ENCODE data around the gene C11orf54. TPM values are rescaled to one million over a fixed set of nuclear protein-coding genes. Genes with fewer than 3 reads are reported as not detected.

The C11orf54 gene
- polyA plus RNA-seq, 1 donor (not counting 4 experiments of a cell fraction or from before 2014, with no cell fraction given), result 11.9 TPM

DNA sequence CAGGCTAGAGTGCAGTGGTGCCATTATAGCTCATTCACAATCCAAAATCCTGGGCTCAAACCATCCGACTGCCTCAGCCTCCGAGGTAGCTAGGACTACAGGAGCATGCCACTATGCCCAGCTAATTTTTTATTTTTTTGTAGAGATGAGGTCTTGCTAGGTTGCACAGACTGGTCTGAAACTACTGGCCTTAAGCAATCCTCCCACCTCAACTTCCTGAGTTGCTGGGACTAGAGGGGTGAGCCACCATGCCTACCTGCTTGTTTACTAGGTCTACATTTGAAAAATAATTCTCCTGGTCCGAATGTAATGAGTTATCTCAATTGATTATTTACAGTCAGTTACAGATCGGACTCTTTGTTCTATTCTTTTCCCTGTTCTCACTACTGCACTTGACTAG lies 22.2 kb upstream of the C11orf54 start:
- Histone ChIP-seq H3K27me3 (ENCODE audit: control insufficient read depth, extremely low read depth, insufficient read depth, low read length) (no peaks in the 10 kb centered on the region), H3K4me2 (ENCODE audit: control insufficient read depth, extremely low read depth, insufficient read depth, low read depth, low read length) (no peak overlapping the region), H3K36me3 (ENCODE audit: control insufficient read depth in 2 of 2, extremely low read depth in 1 of 2, insufficient read depth in 2 of 2, low read length in 2 of 2) (peaks cover 0 to 7% of the 10 kb centered on the region in 2 experiments), H3K9ac (ENCODE audit: control insufficient read depth, extremely low read depth, insufficient read depth, low read length) (no peak overlapping the region), H3K79me2 (ENCODE audit: control insufficient read depth, insufficient read depth, low read length) (no peaks in the 10 kb centered on the region), H2AFZ (ENCODE audit: control insufficient read depth, low read length) (no peak overlapping the region), H3K9me3 (ENCODE audit: control insufficient read depth, low read depth, low read length) (no peaks in the 10 kb centered on the region), H3K27ac (ENCODE audit: control insufficient read depth, insufficient read depth, low read length) (no peak overlapping the region), H3K9me1 (ENCODE audit: control insufficient read depth, extremely low read depth, insufficient read depth, low read length) (no peaks in the 10 kb centered on the region), H3K4me1 (ENCODE audit: control insufficient read depth, extremely low read depth, insufficient read depth, low read length) (no peaks in the 10 kb centered on the region), H3K4me3 (ENCODE audit: control insufficient read depth in 2 of 3, extremely low read depth in 1 of 3, insufficient read depth in 2 of 3, low read depth in 1 of 3, low read length in 3 of 3) (no peak overlapping the region), H4K20me1 (ENCODE audit: control insufficient read depth, extremely low read depth, insufficient read depth, low read length) (no peaks in the 10 kb centered on the region)
- TF ChIP-seq, protein P1, sequence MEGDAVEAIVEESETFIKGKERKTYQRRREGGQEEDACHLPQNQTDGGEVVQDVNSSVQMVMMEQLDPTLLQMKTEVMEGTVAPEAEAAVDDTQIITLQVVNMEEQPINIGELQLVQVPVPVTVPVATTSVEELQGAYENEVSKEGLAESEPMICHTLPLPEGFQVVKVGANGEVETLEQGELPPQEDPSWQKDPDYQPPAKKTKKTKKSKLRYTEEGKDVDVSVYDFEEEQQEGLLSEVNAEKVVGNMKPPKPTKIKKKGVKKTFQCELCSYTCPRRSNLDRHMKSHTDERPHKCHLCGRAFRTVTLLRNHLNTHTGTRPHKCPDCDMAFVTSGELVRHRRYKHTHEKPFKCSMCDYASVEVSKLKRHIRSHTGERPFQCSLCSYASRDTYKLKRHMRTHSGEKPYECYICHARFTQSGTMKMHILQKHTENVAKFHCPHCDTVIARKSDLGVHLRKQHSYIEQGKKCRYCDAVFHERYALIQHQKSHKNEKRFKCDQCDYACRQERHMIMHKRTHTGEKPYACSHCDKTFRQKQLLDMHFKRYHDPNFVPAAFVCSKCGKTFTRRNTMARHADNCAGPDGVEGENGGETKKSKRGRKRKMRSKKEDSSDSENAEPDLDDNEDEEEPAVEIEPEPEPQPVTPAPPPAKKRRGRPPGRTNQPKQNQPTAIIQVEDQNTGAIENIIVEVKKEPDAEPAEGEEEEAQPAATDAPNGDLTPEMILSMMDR (optimal IDR thresholded peaks at IDR 0.05 in 1 of 3, IDR thresholded peaks at IDR 0.05 in 1 of 3, conservative IDR thresholded peaks at IDR 0.05 in 1 of 3; ENCODE audit: extremely low read depth in 1 of 3, insufficient read depth in 2 of 3, low read length in 3 of 3), result no peak
- TF ChIP-seq EZH2 (IDR thresholded peaks at IDR 0.05; ENCODE audit: low read length), result no peak
- FAIRE-seq, result no peak
- DNase-seq (ENCODE audit: low read depth, low spot score), result no peak
- dilution Hi-C loops (cut with MboI; ENCODE audit: extremely low pct_ligation_motif_present, low sequenced_read_pairs), result no loop called here

DNA sequence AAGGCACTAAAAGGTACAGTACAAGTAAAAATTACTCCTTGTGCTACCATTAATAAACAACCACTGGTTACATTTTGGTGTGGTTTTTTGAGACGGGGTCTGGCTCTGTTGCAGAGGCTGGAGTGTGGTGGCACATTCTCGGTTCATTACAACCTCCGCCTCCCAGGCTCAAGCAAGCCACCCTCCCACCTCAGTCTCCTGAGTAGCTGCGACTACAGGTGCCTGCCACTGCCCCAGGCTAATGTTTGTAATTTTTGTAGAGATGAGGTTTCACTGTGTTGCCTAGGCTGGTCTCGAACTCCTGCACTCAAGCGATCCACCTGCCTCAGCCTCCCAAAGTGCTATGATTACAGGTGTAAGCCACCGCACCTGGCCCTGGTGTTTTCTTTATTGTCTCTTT lies 20.9 kb upstream of the C11orf54 start:
- no peaks in the 10 kb centered on the region for H3K4me1 ChIP-seq (ENCODE audit: control insufficient read depth, extremely low read depth, insufficient read depth, low read length)
- H3K4me3 ChIP-seq (ENCODE audit: control insufficient read depth in 2 of 3, extremely low read depth in 1 of 3, insufficient read depth in 2 of 3, low read depth in 1 of 3, low read length in 3 of 3), result no peak overlapping the region
- FAIRE-seq (no peak), DNase-seq (ENCODE audit: low read depth, low spot score) (no peak)
- H2AFZ ChIP-seq (ENCODE audit: control insufficient read depth, low read length), result no peak overlapping the region
- dilution Hi-C loops (cut with MboI; ENCODE audit: extremely low pct_ligation_motif_present, low sequenced_read_pairs), result no loop called here
- TF ChIP-seq EZH2 (IDR thresholded peaks at IDR 0.05; ENCODE audit: low read length), result no peak
- TF ChIP-seq, protein P1 (optimal IDR thresholded peaks at IDR 0.05 in 1 of 3, IDR thresholded peaks at IDR 0.05 in 1 of 3, conservative IDR thresholded peaks at IDR 0.05 in 1 of 3; ENCODE audit: extremely low read depth in 1 of 3, insufficient read depth in 2 of 3, low read length in 3 of 3), result no peak
- no peaks in the 10 kb centered on the region for H3K9me3 ChIP-seq (ENCODE audit: control insufficient read depth, low read depth, low read length)
- H3K27me3 ChIP-seq (ENCODE audit: control insufficient read depth, extremely low read depth, insufficient read depth, low read length), result no peaks in the 10 kb centered on the region
- H3K9me1 ChIP-seq (ENCODE audit: control insufficient read depth, extremely low read depth, insufficient read depth, low read length), result no peaks in the 10 kb centered on the region
- peaks cover 0 to 4% of the 10 kb centered on the region in 2 experiments for H3K36me3 ChIP-seq (ENCODE audit: control insufficient read depth in 2 of 2, extremely low read depth in 1 of 2, insufficient read depth in 2 of 2, low read length in 2 of 2)
- no peaks in the 10 kb centered on the region for H3K79me2 ChIP-seq (ENCODE audit: control insufficient read depth, insufficient read depth, low read length)
- no peaks in the 10 kb centered on the region for H4K20me1 ChIP-seq (ENCODE audit: control insufficient read depth, extremely low read depth, insufficient read depth, low read length)
- no peak overlapping the region for H3K9ac ChIP-seq (ENCODE audit: control insufficient read depth, extremely low read depth, insufficient read depth, low read length)
- H3K27ac ChIP-seq (ENCODE audit: control insufficient read depth, insufficient read depth, low read length), result no peak overlapping the region
- H3K4me2 ChIP-seq (ENCODE audit: control insufficient read depth, extremely low read depth, insufficient read depth, low read depth, low read length), result no peak overlapping the region

All from keratinocyte (primary cell).